Measurements from ENCODE around the gene RAB11FIP5.
"Not testable (repeated sequence)": the region's sequence is repeated elsewhere in the genome, so short reads cannot be mapped to it uniquely, and the experiment has no call there.

The RAB11FIP5 gene

GRCh38 chr2:73069855-73070642 is 42.7 kb downstream of the RAB11FIP5 start:
- DNase-seq, result peak; percentile 60

GRCh38 chr2:73069041-73069854 is 43.5 kb downstream of the RAB11FIP5 start:
- peak; percentile 60 for DNase-seq

- DNase-seq, result no peak
Observed at GRCh38 chr2:73068147-73068546, 44.6 kb downstream of the RAB11FIP5 start.

GRCh38 chr2:73067043-73067442 is 45.7 kb downstream of the RAB11FIP5 start:
- DNase-seq, result no peak

GRCh38 chr2:73065070-73065469 is 47.7 kb downstream of the RAB11FIP5 start:
- DNase-seq, result not testable (repeated sequence)

- no peak for DNase-seq
Observed at GRCh38 chr2:73063909-73064875, 48.6 kb downstream of the RAB11FIP5 start.

GRCh38 chr2:73063472-73063871 is 49.3 kb downstream of the RAB11FIP5 start:
- DNase-seq, result no peak

GRCh38 chr2:73059106-73059505 is 53.6 kb downstream of the RAB11FIP5 start:
- DNase-seq, result no peak

- DNase-seq, result no peak
Observed at GRCh38 chr2:73054980-73055379, 57.8 kb downstream of the RAB11FIP5 start.

- DNase-seq, result no peak
Observed at GRCh38 chr2:73053316-73054114, 59.2 kb downstream of the RAB11FIP5 start.

GRCh38 chr2:73050121-73050545 is 62.6 kb downstream of the RAB11FIP5 start:
- DNase-seq, result no peak

- no peak for DNase-seq
Observed at GRCh38 chr2:73043929-73044832, 68.6 kb downstream of the RAB11FIP5 start.

GRCh38 chr2:73043276-73043675 is 69.5 kb downstream of the RAB11FIP5 start:
- DNase-seq, result no peak

GRCh38 chr2:73037947-73038585 is 74.7 kb downstream of the RAB11FIP5 start:
- no peak for DNase-seq

- DNase-seq, result no peak
Observed at GRCh38 chr2:73036766-73037165, 76.0 kb downstream of the RAB11FIP5 start.

- peak; percentile 0 for DNase-seq
Observed at GRCh38 chr2:73035899-73036711, 76.6 kb downstream of the RAB11FIP5 start.

GRCh38 chr2:73034661-73035375 is 77.9 kb downstream of the RAB11FIP5 start:
- DNase-seq, result no peak

- DNase-seq, result no peak
Observed at GRCh38 chr2:73033766-73034381, 78.9 kb downstream of the RAB11FIP5 start.

Measured in OCI-M1 (cell line).